H9 (cell line): ENCODE results near the gene RNU6-9. TPM values are rescaled to one million over a fixed set of nuclear protein-coding genes. Genes with fewer than 3 reads are reported as not detected.
A peak's percentile ranks its signal among the peaks of the same experiment; 100 is the strongest.

ENCODE experiments used
- DNase-seq: peaks from one replicate; pipeline ENCODE4 v3.0.0-alpha.2; 2017
- H2AFZ ChIP-seq: one replicate; pipeline ENCODE4 v1.6.1; 2013; ENCODE audit warnings: mild to moderate bottlenecking, low read length, control low read depth, moderate library complexity
- H2AK5ac ChIP-seq: 2 replicates; pipeline ENCODE4 v1.6.1; 2013; ENCODE audit warnings: low read length, control low read depth, mixed read lengths; ENCODE audit not compliant: insufficient read length
- H2BK120ac ChIP-seq: one replicate; pipeline ENCODE4 v1.6.1; 2013; ENCODE audit warnings: low read depth, mild to moderate bottlenecking, low read length, control low read depth, inconsistent platforms; ENCODE audit not compliant: poor library complexity, severe bottlenecking
- H2BK12ac ChIP-seq: 2 replicates; pipeline ENCODE4 v1.6.1; 2013; ENCODE audit warnings: low read length, control low read depth, mixed read lengths, low read depth; ENCODE audit not compliant: insufficient read length
- H2BK15ac ChIP-seq: 2 replicates; pipeline ENCODE4 v1.6.1; 2013; ENCODE audit warnings: low read depth, low read length, control low read depth
- H2BK20ac ChIP-seq: one replicate; pipeline ENCODE4 v1.6.1; 2013; ENCODE audit warnings: low read depth, mild to moderate bottlenecking, low read length, control low read depth, inconsistent platforms; ENCODE audit not compliant: poor library complexity, severe bottlenecking
- H2BK5ac ChIP-seq: 2 replicates; pipeline ENCODE4 v1.6.1; 2013; ENCODE audit warnings: low read length, control low read depth, mixed read lengths; ENCODE audit not compliant: insufficient read length
- H3K14ac ChIP-seq: 2 replicates; pipeline ENCODE4 v1.6.1; 2013; ENCODE audit warnings: low read length, control low read depth; ENCODE audit not compliant: insufficient read depth
- H3K18ac ChIP-seq: 2 replicates; pipeline ENCODE4 v1.6.1; 2013; ENCODE audit warnings: low read depth, mild to moderate bottlenecking, mixed read lengths, low read length, control low read depth; ENCODE audit not compliant: insufficient read length
- H3K23ac ChIP-seq: 2 replicates; pipeline ENCODE4 v1.6.1; 2013; ENCODE audit warnings: low read length, control low read depth, mixed read lengths, low read depth; ENCODE audit not compliant: insufficient read length
- H3K23me2 ChIP-seq: 2 replicates; pipeline ENCODE4 v1.6.1; 2013; ENCODE audit warnings: low read depth, mild to moderate bottlenecking, mixed read lengths, low read length, control low read depth; ENCODE audit not compliant: insufficient read length, poor library complexity, severe bottlenecking
- H3K27ac ChIP-seq: 2 replicates; pipeline ENCODE4 v1.5.1; 2013; ENCODE audit warnings: low read length, control low read depth, mixed read lengths, low read depth; ENCODE audit not compliant: insufficient read length
- H3K27me3 ChIP-seq: 2 replicates; pipeline ENCODE4 v1.6.1; 2013; ENCODE audit warnings: low read length, control low read depth, inconsistent platforms; ENCODE audit not compliant: insufficient read depth
- H3K4ac ChIP-seq: 2 replicates; pipeline ENCODE4 v1.6.1; 2013; ENCODE audit warnings: low read depth, mild to moderate bottlenecking, control low read depth, inconsistent platforms, low read length, moderate library complexity
- H3K4me1 ChIP-seq: 2 replicates; pipeline ENCODE4 v1.6.1; 2013; ENCODE audit warnings: low read length, control low read depth, inconsistent platforms; ENCODE audit not compliant: insufficient read depth
- H3K4me2 ChIP-seq: 2 replicates; pipeline ENCODE4 v1.6.1; 2013; ENCODE audit warnings: low read length, control low read depth, mixed read lengths; ENCODE audit not compliant: insufficient read length, insufficient read depth
- H3K56ac ChIP-seq: 2 replicates; pipeline ENCODE4 v1.6.1; 2013; ENCODE audit warnings: low read depth, mild to moderate bottlenecking, mixed read lengths, low read length, control low read depth; ENCODE audit not compliant: insufficient read length
- H3K79me1 ChIP-seq: 2 replicates; pipeline ENCODE4 v1.6.1; 2013; ENCODE audit warnings: low read depth, mild to moderate bottlenecking, moderate library complexity, low read length, control low read depth, inconsistent platforms; ENCODE audit not compliant: insufficient read depth, poor library complexity, severe bottlenecking
- H3K79me2 ChIP-seq: 2 replicates; pipeline ENCODE4 v1.6.1; 2013; ENCODE audit warnings: low read length, control low read depth, inconsistent platforms; ENCODE audit not compliant: insufficient read depth
- H3K9ac ChIP-seq: 2 replicates; pipeline ENCODE4 v1.6.1; 2013; ENCODE audit warnings: low read length, control low read depth, mixed read lengths; ENCODE audit not compliant: insufficient read length; ENCODE audit errors: extremely low read depth
- H3K9me3 ChIP-seq: one replicate; pipeline ENCODE4 v1.6.1; 2013; ENCODE audit warnings: low read depth, low read length, inconsistent platforms; ENCODE audit not compliant: control insufficient read depth
- H3T11ph ChIP-seq: one replicate; pipeline ENCODE4 v1.6.1; 2013; ENCODE audit warnings: mild to moderate bottlenecking, low read length, control low read depth, inconsistent platforms
- H4K20me1 ChIP-seq: one replicate; pipeline ENCODE4 v1.6.1; 2013; ENCODE audit not compliant: control insufficient read depth, insufficient read length, insufficient read depth
- H4K5ac ChIP-seq: 2 replicates; pipeline ENCODE4 v1.6.1; 2013; ENCODE audit warnings: low read depth, mild to moderate bottlenecking, mixed read lengths, low read length, control low read depth; ENCODE audit not compliant: insufficient read length
- H4K8ac ChIP-seq: replicated peaks from 2 replicates; pipeline ENCODE4 v1.6.1; 2013; ENCODE audit warnings: low read length, control low read depth, mixed read lengths, low read depth; ENCODE audit not compliant: insufficient read length
- H4K91ac ChIP-seq: 2 replicates; pipeline ENCODE4 v1.6.1; 2013; ENCODE audit warnings: low read depth, mild to moderate bottlenecking, moderate library complexity, mixed read lengths, low read length, control low read depth; ENCODE audit not compliant: insufficient read length
- H3K27ac Mint-ChIP-seq, 3 experiments: 2 replicates in 2 of 3; 3 replicates in 1 of 3; pipeline ENCODE4 v1.8.0; 2020 to 2021; ENCODE audit warnings: mixed read lengths in 3 of 3, mild to moderate bottlenecking in 1 of 3, moderate library complexity in 1 of 3
- H3K27me3 Mint-ChIP-seq: 2 replicates; pipeline ENCODE4 v1.8.0; 2021; ENCODE audit warnings: low read depth, mild to moderate bottlenecking, moderate library complexity, mixed read lengths
- H3K36me3 Mint-ChIP-seq, 3 experiments: 2 replicates in 2 of 3; 3 replicates in 1 of 3; pipeline ENCODE4 v1.8.0; 2020 to 2021; ENCODE audit warnings: low read depth in 3 of 3, mixed read lengths in 3 of 3; ENCODE audit not compliant: insufficient read depth in 1 of 3
- H3K4me1 Mint-ChIP-seq, 2 experiments: 2 replicates each; pipeline ENCODE4 v1.8.0; 2020; ENCODE audit warnings: mixed read lengths in 2 of 2
- H3K4me3 Mint-ChIP-seq, 2 experiments: 2 replicates in 1 of 2; 3 replicates in 1 of 2; pipeline ENCODE4 v1.8.0; 2020 to 2021; ENCODE audit warnings: mild to moderate bottlenecking in 2 of 2, mixed read lengths in 2 of 2, moderate library complexity in 1 of 2
- H3K9me3 Mint-ChIP-seq, 2 experiments: 2 replicates in 1 of 2; 3 replicates in 1 of 2; pipeline ENCODE4 v1.8.0; 2020; ENCODE audit warnings: mild to moderate bottlenecking in 2 of 2, mixed read lengths in 2 of 2, moderate library complexity in 1 of 2
- CTCF ChIP-seq: fragments of 200-600 bp; sonication (generic); conservative IDR thresholded peaks from 3 replicates; pipeline ENCODE4 v1.8.0; 2021; ENCODE audit warnings: antibody characterized with exemption, mild to moderate bottlenecking
- WGBS: extraction: QIAGEN DNeasy Blood & Tissue Kit; methylation state at CpG from one replicate; pipeline ENCODE4 v1.1.7; 2013; ENCODE audit warnings: missing lambda C conversion rate, low lambda C conversion rate, mixed read lengths; ENCODE audit not compliant: insufficient read length; ENCODE audit errors: extremely low coverage; 5-methylcytosine and 5-hydroxymethylcytosine counted together
- total RNA-seq: library from RNA; stranded (reverse); gene quantifications from 2 replicates; pipeline ENCODE4 v1.2.1, GENCODE V29; 2021

RNU6-9 gene
- total RNA-seq, 1 experiment from 2014 or later, result not detected

- no peak for DNase-seq
- H4K91ac ChIP-seq, result no peak overlapping the region
- H3K4me3 Mint-ChIP-seq, result 0 out of 5 replicates have a peak overlapping the region, but pooled peaks of 1 of the 2 experiments have one; percentile 19
- no peak overlapping the region for H2BK12ac ChIP-seq
- H3K14ac ChIP-seq, result no peak overlapping the region
- H3T11ph ChIP-seq, result no peak overlapping the region
- no peak overlapping the region for H2BK120ac ChIP-seq
- no peak for TF ChIP-seq CTCF
- no peak overlapping the region for H3K27ac ChIP-seq
- no peak overlapping the region for H2AFZ ChIP-seq
- WGBS, result no CpG with 5 or more reads among the region's 8 CpGs
- H3K27ac Mint-ChIP-seq, result peak overlapping the region in 1 of 3 experiments; percentile 92; a peak in 2 of 7 replicates
- H2BK20ac ChIP-seq, result no peak overlapping the region
- no peak overlapping the region for H3K18ac ChIP-seq
- no peaks in the 10 kb centered on the region for H3K23me2 ChIP-seq
- peaks cover 13% of the 10 kb centered on the region for H3K79me1 ChIP-seq
- H3K4me1 ChIP-seq, result no peaks in the 10 kb centered on the region; the same call in 1 of the 2 replicates
- H2BK5ac ChIP-seq, result no peak overlapping the region
- H3K4me1 Mint-ChIP-seq, result peaks cover 0 to 35% of the 10 kb centered on the region in 2 experiments; a peak in 2 of 4 replicates
- H3K9me3 Mint-ChIP-seq, result no peaks in the 10 kb centered on the region
- no peaks in the 10 kb centered on the region for H3K27me3 ChIP-seq
- H4K8ac ChIP-seq, result no peak overlapping the region
- no peaks in the 10 kb centered on the region for H4K20me1 ChIP-seq
- H3K27me3 Mint-ChIP-seq, result no peaks in the 10 kb centered on the region; the same call in 1 of the 2 replicates
- no peak overlapping the region for H4K5ac ChIP-seq
- H3K9ac ChIP-seq, result no peak overlapping the region
- no peak overlapping the region for H3K56ac ChIP-seq
- H2BK15ac ChIP-seq, result no peak overlapping the region
- H3K23ac ChIP-seq, result no peak overlapping the region
- peaks cover 8% of the 10 kb centered on the region; the same call in 1 of the 2 replicates for H3K79me2 ChIP-seq
- no peak overlapping the region for H2AK5ac ChIP-seq
- H3K9me3 ChIP-seq, result no peaks in the 10 kb centered on the region
- H3K36me3 Mint-ChIP-seq, result peaks cover 0 to 7% (median 7%) of the 10 kb centered on the region in 3 experiments; a peak in 4 of 7 replicates
- no peak overlapping the region for H3K4ac ChIP-seq
- no peak overlapping the region for H3K4me2 ChIP-seq
These were observed 11.3 kb downstream of the RNU6-9 start for GRCh38 chr19:904545-904944.
